Measurements from ENCODE around the gene TSHB. TPM values are rescaled to one million over a fixed set of nuclear protein-coding genes. Genes with fewer than 3 reads are reported as not detected.

The TSHB gene
- polyA plus RNA-seq, 4 donors: 0.43 to 0.89 TPM; not detected in 2

DNA sequence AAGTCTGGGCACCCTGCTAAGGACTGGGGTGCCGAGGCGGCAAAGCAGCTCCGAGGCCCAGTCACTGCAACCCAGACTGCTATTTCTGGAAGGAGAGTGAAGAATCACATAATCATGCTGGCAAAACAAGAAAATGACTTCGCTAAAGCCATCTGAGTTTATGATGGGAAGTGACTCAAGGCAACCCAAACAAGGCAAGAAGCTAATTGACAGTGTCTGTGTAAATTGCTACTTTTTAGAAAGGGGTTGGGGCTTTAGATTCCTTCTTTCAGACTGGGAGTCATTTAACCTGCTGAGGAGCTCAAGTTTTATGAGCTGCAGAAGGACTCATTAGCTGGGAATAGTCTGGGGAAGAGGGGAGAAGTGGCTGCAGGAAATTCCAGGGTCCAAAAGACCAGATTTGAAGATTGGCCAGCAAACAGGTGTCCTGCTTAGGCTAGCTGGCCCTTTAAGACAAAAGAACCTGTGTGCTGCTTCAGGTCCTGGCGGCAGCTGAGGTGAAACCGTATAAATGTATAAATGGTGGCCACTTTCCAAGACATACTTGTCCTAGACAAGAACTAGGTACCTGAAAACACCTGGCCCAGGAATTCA, 28.1 kb downstream of the TSHB start:
- no peak for DNase-seq (ENCODE audit: low read depth in 4 of 4, low spot score in 3 of 4)

DNA sequence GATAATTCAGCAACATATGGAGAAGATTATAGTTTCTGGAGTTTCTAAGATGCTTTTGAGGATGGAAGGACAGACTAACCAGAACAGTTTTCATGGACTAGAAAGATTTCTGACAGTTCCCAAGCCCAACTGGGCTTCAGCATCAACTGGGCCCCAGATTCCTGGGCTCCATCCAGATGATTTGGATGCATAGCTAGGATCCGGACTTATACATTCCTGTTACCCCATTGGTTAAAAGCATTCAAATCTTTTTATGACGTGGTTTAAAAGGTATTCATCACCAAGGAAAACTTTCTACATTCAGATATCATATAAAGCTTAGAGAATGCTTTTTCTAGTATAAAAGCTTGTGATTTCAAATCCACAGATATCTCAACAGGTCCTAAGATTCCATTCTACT, 29.7 kb downstream of the TSHB start:
- no peak for DNase-seq (ENCODE audit: low read depth in 4 of 4, low spot score in 3 of 4)

DNA sequence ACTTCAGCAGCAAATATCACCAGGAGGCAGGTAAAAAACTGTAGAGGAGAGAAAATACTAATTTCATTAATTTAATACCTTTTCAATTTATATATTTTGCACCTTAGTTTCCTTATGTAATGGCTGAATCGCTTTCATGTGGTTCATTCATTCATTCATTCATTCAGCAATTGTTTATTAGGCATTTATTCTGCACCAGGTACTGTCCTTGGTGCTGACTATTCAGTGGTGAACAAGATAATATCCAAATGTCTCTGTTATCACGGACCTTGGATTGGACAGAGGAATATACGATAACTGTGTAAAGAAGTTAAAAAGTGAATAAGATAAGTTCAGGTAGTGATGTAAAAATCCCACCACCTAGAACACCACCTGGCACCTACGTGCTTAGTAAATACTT, 30.9 kb downstream of the TSHB start:
- no peak for DNase-seq (ENCODE audit: low read depth in 4 of 4, low spot score in 3 of 4)

DNA sequence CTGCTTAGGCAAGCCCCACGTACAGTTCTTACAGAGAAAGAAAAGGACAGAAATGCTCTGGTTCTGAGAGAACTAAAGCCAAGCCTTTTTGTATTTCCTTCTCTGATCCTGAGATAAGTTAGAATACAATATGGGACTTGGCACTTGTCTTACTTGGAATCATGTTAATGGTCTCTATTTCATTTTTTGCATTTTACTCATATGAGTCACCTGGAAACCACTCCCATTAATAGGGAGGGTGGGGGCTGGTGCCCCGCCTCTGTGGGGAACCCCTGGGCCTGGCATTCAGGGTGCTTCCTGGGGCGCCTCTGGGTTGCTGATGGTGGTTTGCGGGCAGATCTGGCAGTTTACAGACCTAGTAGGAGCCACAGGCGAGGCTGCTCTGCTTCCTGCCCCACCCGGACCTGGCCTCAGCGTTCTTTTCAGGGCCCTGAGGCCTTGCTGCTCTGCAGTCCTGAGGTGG, 32.9 kb downstream of the TSHB start:
- no peak for DNase-seq (ENCODE audit: low read depth in 4 of 4, low spot score in 3 of 4)

DNA sequence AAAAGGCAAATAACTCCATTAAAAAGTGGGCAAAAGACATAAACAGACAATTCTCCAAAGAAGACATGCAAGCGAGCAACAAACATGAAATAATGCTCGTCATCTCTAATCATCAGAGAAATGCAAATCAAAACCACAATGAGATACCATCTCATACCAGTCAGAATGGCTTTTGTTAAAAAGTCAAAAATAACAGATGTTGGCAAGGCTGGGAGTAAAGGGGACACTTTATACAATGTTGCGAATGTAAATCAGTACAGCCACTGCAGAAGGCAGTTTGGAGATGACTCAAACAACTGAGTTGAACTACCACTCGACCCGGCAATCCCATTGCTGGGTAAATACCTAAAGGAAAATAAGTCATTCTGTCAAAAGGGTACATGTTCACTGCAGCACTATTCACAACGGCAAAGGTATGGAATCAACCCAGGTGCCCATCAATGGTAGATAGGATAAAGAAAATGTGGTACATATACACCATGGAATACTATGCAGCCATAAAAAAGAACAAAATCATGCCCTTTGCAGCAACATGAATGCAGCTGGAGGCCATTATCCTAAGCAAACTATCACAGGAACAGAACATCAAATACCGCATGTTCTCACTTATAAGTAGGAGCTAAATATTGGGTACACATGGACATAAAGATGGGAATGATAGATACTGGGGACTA, 33.7 kb downstream of the TSHB start:
- DNase-seq (ENCODE audit: low read depth in 4 of 4, low spot score in 3 of 4): no peak

DNA sequence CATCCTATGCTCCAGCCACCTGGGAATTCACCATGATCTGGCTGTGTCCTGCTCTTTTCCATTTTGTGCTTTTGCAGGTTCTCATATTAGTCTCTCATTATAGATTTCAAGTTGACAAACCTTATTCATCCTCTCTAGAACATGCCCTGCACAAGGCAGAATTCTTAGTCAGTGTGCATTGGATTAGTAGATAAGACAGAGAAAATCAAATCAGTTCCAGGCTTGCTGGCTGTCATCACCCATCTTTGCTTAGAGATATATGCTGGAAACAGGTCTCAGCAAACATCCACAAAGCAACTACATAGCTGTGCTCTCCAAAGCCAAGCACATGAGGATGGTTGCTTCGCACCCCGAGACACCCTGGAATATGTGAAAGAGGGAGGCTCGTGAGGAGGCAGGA, 34.8 kb downstream of the TSHB start:
- DNase-seq (ENCODE audit: low read depth in 4 of 4, low spot score in 3 of 4): no peak

DNA sequence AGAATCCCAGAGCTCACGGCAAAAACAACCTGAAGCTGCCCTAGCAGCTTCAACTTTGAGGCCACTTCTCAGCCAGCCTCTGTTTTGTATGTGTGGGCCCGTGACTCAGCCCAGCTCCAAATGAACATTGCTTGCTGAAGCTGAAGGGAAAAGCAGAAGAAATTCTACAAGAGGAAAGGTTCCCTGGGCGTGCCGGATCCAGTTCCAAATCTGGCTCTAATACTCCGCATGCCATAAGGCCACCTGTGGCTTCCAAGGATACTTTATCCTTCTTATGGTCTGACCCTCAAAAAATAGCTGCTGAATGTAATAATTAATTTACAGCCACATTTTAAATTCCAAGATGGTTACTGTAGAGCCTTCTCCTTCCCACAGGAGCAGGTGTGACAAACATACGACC, 35.4 kb downstream of the TSHB start:
- no peak for DNase-seq (ENCODE audit: low read depth in 4 of 4, low spot score in 3 of 4)

DNA sequence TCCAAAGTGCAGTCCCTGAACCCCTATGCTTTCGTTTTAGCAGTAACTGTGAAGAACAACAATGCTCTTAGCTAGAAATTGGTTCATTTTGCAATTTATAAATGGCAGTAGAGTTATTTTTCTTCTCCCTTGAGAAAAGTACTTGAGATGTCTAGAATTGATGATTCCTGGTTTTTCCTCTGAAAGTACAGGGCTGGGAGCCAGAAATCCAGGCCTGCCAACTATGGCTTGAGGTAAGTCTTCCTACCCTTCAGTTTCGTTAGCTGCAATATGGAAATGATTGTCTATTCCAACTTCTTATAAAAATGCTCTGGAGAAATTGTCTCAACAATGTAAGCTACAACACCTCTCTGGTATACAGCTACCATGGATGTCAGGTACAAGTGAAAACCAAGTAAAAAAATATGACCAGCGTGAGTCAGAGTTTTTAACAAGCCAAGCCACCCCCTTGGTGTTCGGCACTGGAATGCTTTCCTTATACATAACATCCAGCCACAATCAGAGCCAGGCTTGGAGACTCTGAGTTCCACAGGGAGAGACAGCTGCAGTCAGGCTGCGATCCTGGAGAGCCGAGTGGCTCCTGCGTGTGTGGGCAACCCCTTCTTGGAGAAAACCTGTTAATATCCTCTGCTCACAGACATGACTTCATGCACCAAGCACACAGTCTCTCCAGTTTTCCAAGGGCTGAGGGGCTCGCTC, 37.7 kb downstream of the TSHB start:
- no peak for DNase-seq (ENCODE audit: low read depth in 4 of 4, low spot score in 3 of 4)

DNA sequence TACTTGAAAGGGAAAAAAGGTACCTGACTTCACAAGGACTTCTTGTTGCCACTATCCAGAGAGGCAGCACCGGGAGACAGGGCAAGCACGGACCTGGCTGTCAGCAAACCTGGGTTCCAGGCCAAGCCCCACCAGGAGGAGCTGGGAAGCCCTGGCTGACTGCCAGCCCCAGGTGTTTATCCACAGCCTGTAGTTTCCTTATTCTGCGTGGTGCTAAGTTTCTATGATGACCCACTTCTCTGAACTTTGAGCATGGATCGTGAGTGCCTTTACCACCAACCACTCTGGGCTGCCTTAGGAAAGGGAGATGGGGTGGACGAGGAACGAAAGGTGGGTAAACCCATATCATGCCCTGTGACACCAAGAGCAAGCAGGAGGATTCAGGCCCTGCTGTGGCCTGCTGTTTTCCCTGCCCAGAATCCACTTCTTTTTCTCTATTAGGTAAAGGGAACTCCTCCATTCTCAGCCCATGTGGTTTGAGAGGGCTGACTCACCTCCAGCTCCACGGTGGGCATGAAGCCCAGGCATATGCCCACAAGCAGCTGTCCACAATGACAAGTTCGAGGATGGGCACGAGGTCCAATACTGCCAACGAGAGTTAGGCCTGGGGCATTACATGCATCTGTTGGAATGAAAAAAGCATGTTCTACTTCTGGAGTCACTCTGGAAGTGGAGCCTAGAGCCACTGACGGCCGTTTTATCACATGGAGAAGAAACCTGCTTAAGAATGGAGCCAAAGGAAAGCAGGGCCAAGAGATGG, 39.4 kb downstream of the TSHB start:
- DNase-seq (ENCODE audit: low read depth in 4 of 4, low spot score in 3 of 4): no peak

DNA sequence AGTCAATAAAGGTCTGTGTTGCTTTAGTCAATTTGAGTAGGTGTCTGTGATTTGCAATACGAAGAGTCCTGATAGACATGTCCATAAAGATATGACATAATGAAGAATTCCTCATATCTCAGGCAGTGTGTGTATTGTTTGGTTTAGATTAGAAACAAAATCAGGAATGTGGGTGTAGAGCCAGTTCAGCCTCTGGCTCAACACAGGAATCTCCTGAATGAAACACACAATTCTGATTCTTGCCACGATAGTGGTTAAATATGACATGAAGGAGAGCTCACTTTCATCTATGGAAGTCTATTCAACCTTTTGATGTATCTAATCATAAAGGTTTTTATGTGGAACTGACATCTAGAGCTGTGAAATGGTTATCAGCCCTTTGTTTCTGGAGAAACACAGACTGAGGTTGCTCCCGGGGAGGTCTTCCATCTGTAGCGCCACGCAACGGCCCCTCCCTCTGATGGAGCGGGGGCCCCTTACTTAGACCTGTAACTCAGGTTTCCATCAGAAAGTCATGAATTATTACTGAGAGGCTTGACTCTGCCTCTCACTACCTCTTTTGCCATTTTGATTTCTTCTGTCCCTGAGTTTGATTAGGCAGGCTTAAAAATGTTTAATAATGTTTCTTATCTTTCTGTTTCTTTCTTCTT, 40.2 kb downstream of the TSHB start:
- no peak for DNase-seq (ENCODE audit: low read depth in 4 of 4, low spot score in 3 of 4)

DNA sequence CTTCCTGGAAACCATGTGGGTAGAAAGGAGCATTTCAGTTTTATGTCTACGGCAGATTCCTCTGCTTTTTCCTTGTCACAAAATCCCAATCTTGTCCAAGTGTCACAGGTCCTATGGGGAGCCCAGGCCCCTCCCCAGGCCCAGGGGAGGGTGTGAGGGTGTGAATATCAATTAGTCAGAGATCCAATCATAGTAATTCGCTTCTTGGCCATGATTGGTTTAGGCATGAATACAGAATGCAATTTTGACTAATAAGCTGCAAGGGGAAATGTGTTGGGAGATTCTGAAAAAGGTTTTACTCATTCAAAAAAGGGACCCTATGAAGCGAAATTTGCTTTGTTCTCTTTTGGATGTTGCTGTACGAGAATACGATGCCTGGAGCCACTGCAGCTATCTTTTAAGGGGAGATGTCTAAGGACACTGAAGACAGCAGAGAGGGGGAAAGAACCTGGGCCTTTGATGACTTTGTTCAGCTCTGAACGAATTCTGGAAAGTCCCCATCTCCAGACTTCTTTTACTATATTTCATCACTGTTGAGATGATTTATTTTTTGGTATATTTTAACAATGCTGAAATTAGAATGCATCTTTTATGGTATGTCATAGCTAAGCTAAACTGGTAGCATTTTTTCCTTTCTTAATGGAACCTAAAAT, 41.5 kb downstream of the TSHB start:
- DNase-seq (ENCODE audit: low read depth in 4 of 4, low spot score in 3 of 4): no peak

DNA sequence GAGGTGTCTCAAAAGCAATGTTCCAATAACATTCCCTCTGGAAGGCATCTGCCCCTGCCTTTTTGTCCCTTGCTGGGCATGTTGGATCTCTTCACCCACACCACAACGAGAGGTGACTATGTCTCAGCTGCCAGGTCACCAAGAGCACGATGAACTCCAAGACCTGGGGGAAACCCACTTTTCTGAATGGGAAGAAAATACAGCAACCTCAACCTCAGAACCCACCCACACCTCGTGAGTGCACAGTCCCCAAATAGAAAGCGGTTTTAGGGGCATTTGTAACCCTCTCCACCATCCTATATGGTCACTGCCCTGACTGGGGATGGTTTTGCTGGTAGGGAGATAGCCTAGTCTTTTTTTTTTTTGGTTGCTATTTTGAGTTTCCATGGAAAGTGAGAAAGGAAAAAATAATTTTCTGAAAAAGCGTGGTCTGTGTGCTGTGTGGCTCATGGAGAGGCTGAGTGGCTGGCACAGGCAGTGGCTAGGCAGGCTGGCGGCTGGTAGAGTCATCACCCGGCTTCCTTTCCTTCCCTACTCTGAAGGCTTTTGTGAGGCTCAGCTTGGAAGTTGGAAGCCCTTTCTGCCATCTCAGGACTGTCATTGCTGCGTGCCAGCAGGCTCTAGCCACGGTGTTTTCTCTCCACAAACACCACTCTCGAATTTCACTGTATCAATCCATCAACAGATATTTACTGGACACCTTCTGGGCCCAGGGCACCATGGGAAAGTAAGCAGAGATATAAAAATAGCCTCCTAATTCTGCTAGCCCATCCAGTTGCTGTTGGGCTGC, 43.9 kb downstream of the TSHB start:
- DNase-seq (ENCODE audit: low read depth in 4 of 4, low spot score in 3 of 4): no peak

DNA sequence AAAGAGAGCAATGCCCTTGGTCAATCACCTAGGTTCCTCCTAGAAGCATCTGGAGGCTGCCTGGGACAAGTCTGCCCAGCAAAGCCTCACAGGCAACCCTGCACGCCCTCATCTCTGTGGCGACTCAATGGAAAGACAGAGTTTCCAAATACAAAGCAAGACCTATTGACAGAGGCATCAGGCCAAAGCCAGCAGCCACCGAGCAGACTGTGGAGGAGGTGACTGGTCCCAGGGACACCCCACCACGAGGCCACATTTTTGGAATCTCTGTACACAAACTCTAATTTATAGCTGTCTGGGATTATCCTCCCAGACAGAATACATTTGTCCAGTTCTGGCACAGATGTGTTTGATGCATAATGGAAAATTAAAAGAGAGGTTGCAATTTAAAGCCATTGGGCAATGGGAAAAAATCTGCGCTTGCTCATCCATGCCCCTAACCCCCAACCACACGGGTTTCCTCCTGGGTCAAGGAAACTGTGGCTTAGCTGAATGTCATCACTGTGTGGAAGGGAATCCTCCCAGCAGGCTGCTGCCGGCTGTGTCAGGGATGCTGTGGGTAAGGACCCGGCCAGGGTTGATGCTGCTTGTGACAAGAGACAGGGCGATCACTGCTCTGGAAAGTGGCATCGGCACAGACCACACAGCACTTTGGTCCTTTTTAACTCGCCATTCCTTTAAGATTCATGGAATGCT, 45.4 kb downstream of the TSHB start:
- DNase-seq (ENCODE audit: low read depth in 4 of 4, low spot score in 3 of 4): no peak

DNA sequence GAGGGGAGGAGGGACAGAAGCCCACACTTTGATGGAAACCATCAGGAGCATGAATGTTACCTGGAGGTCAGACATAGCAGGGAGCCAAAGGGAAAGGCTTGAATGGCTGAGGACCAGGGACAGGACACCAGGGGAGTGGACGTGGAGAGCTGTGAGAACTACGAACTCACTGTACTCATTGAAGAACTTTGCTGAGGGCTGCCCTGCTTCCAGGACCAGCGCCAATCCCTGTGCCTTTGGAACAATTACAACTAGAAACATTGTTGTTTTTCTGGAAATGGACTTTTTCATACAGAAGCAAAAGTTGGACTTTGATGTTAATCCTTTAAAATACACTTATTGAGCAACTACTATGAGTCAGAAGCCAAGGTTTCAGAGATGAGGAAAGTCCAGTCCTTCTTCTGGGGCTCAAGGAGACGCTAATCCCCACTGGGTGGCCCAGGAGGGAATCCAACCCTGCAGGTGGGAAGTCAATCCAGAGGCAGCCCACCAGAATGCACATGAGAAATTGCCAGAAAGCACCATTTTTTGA, 46.8 kb downstream of the TSHB start:
- DNase-seq (ENCODE audit: low read depth in 4 of 4, low spot score in 3 of 4): no peak

DNA sequence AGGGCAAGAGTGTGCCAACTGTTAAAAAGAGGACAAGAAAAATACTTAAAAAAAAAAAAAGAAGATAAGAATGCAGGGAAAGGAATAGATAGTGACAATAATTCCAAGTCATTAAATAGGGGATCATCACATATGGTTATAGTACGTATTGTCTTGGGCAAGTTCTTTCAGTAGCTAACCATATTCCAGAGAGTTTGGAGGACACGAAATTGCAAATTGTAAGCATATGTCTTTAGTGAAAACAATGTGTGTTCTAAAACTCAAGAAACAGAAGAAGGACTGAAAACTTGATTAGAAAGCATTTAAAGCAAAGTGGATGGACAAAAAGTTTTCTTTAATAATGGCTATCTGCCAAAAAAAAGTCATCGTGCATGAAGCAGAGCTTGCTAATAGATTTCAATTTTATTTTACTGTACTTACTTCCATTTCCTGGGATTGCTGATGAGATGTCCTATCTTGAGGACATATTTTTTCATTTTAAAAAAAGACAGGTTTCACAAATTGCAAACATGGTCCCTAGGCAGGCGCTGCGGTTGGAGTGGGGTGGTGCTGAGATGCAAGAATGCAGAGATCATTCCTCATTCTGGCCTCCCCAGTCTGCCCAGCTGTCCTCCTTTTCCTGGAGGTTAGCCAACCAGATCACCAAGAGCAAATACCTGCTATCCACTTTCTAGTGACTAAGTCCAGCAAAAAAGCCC, 47.8 kb downstream of the TSHB start:
- no peak for DNase-seq (ENCODE audit: low read depth in 4 of 4, low spot score in 3 of 4)

DNA sequence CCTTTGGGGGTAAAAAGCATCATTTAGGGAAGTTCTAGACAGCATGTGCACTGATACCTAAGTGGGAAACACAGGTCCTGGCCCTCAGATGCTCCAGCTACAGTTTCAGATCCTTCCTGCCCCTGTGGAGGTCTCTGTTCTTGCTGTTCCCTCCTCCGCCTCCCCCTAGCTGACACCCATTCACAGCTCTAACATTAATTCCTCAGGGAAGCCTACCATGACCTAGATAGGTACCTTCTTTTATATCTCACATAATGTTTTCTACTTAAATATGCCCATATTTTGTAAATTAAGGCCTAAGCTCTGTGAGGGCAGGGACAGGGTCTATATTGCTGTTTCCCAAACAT, 48.3 kb downstream of the TSHB start:
- DNase-seq (ENCODE audit: low read depth in 4 of 4, low spot score in 3 of 4): no peak

DNA sequence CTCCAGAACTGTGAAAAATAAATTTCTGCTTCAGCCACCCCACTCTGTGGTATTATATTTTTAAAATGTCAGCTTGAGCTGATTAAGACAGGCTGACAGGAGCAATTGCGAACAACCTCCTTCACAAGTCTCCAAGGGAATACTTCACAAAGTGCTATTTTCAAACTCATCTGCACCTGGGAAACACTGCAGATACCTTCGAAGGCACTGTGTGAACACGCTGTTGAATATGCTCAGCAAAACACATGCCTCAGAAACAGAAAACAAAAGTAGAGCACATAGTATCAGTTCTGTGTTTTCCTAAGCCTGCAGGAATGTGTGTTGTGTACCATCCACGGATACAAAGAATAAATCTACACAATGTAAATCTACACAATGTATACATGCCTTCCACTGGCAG, 49.1 kb downstream of the TSHB start:
- no peak for DNase-seq (ENCODE audit: low read depth in 4 of 4, low spot score in 3 of 4)

DNA sequence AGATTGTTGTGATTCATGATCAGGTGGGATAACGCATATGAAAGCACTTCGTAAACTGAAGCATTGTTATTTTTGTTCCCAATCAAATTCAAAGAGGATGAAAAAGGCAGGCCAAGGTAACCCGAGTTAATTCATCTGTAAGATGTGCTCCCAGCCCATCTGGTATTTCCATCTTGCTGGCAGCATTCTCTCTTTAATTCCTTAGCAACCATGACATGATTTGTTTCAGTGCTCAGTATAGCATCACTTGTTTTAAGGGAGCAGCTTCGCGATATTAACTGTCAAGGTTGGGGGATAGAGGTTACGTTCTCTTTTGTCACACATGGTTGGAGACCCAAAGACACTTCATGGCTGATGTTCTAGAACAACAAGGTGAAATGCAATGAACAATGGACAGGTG, 53.3 kb downstream of the TSHB start:
- no peak for DNase-seq (ENCODE audit: low read depth in 4 of 4, low spot score in 3 of 4)
